ENCODE results near the gene PARD3.

The PARD3 gene

DNA sequence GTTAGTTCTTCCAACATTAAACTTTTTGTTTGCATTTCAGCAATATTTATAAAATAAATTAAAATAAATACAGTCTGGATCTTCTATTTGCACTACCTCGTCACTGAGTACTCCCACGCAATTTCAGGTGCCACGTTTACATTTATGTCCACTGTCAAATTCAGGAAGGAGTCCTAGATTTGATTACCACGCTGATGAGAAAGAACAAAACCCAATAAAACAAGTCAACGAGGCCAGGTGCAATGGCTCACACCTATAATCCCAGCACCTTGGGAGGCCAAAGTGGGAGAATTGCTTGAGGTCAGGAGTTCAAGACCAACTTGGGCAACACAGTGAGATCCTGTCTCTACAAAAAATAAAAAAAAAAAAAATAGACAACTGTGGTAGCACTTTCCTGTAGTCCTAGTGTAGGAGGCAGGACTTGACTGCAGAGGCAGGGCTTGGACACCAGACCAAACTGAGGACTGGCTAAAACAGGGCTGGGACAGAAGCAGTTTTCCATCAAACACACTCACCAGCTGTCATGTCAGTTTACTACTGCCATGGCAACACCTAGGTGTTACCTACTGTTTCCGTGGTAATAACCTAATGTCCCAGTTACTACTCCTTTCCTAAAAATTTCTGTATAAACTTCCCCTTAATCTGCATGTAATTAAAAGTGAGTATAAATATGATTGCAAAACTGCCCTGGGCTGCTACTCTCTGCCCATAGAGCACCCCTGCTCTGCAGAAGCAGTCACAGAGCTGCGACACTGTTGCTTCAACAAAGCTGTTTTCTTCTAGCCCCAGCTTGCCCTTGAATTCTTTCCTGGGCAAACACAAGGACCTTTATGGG lies 341.7 kb downstream of the PARD3 start:
- H3K4me3 ChIP-seq (ENCODE audit: low read depth, low read length) = no peak overlapping the region
- DNase-seq (ENCODE audit: low read depth) = no peak
- TF ChIP-seq, protein P1, sequence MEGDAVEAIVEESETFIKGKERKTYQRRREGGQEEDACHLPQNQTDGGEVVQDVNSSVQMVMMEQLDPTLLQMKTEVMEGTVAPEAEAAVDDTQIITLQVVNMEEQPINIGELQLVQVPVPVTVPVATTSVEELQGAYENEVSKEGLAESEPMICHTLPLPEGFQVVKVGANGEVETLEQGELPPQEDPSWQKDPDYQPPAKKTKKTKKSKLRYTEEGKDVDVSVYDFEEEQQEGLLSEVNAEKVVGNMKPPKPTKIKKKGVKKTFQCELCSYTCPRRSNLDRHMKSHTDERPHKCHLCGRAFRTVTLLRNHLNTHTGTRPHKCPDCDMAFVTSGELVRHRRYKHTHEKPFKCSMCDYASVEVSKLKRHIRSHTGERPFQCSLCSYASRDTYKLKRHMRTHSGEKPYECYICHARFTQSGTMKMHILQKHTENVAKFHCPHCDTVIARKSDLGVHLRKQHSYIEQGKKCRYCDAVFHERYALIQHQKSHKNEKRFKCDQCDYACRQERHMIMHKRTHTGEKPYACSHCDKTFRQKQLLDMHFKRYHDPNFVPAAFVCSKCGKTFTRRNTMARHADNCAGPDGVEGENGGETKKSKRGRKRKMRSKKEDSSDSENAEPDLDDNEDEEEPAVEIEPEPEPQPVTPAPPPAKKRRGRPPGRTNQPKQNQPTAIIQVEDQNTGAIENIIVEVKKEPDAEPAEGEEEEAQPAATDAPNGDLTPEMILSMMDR (IDR thresholded peaks at IDR 0.05; ENCODE audit: insufficient read depth, low read depth, low read length, missing control alignments) = no peak

DNA sequence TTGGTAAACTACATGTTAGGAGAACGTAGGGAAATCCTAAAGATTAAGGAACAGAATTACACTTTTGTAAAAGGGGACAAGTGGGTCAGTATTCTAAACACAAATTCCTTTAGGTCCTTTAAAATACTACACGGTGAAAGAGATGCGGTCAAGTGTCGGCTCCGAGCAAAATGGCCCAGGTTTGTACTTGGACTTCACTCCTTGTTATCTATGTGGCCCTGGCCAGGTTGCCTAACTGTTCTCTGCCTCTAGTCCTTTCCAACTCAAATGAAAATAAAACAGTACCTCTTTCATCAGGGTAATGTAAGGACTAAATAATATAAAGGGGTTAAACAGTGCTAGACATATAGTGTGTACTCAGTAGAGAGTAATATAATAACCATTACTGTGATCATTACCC lies 344.8 kb downstream of the PARD3 start:
- TF ChIP-seq, protein P1 (IDR thresholded peaks at IDR 0.05; ENCODE audit: insufficient read depth, low read depth, low read length, missing control alignments) = no peak
- no peak for DNase-seq (ENCODE audit: low read depth)
- no peak overlapping the region for H3K4me3 ChIP-seq (ENCODE audit: low read depth, low read length)

DNA sequence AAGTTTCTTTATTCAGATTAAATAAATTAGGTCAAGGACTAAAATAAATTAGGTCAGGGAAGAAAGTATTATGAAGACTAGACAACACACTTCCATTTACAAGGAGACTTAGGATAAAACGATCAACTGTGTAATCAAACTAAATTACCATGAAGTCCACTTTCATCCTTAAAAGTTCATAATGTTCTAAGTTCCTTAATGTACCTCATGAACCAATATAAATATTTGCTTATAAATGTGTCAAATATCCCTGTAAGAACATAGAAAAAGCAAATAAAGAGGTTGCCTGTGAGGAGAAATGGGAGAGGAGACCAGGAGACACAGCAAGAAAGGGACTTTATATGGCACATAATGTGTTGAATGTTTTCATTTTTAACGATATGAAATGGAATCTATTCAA lies 345.6 kb downstream of the PARD3 start:
- TF ChIP-seq, protein P1 (IDR thresholded peaks at IDR 0.05; ENCODE audit: insufficient read depth, low read depth, low read length, missing control alignments) = no peak
- H3K4me3 ChIP-seq (ENCODE audit: low read depth, low read length) = no peak overlapping the region

DNA sequence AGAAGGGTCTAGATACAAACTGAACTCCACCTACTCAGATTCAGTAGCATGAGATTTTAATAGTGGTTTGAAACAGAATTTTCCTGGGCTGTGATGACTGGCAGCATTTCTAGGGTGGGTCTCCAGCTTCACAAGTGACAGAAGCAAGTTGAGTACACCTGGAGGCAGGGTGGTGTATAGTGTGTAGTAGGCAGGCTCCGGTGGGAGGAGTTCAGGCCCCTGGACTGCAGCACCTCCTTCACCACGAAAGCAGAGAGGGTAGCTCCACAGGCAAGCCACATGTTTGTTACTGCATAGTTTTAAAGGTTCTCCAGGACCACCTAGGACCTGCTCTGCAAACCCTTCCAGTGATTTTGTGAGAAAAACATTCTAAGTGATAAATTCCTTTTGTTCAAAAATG lies 347.2 kb downstream of the PARD3 start:
- no peak for DNase-seq (ENCODE audit: low read depth)

More for the DNA sequence above, 345.6 kb downstream of the PARD3 start:
- DNase-seq (ENCODE audit: low read depth) = no peak

DNA sequence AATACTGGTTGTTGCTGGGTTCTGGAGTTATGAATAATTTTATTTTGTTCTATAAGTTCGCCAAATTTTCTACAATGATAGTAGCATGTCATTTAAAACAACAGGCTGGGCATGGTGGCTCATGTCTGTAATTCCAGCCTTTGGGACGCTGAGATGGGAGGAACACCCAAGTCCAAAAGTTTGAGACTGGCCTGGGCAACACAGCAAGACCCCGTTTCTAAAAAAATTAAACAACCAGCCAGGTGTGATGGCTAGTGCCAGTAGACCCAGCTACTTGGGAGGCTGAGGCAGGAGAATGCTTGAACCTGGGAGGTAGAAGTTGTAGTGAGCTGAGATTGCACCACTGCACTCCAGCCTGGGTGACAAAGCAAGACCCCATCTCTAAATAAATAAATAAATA lies 347.7 kb downstream of the PARD3 start:
- H3K4me3 ChIP-seq (ENCODE audit: low read depth, low read length) = no peak overlapping the region
- TF ChIP-seq, protein P1 (IDR thresholded peaks at IDR 0.05; ENCODE audit: insufficient read depth, low read depth, low read length, missing control alignments) = no peak
- no peak for DNase-seq (ENCODE audit: low read depth)

More for the DNA sequence above, 347.2 kb downstream of the PARD3 start:
- TF ChIP-seq, protein P1 (IDR thresholded peaks at IDR 0.05; ENCODE audit: insufficient read depth, low read depth, low read length, missing control alignments) = no peak
- H3K4me3 ChIP-seq (ENCODE audit: low read depth, low read length) = no peak overlapping the region

DNA sequence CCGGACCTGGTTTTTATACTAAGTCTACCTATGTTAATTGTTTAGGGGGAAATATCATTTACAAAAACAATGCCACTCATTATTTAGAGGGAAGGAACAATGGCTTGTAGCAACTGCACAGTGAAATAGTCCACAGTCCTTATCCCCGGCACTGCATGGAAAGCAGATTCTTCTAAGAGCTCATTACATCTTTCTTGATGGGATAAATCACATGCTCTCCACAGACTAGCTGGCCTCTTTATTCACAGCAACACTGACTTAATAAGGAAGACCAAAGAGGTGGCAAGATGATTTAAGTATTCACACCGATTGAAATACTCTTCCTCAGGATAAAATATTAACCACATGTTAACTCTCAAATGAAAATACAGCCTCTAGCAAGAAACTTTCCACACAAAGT lies 349.4 kb downstream of the PARD3 start:
- DNase-seq (ENCODE audit: low read depth) = no peak
- no peak overlapping the region for H3K4me3 ChIP-seq (ENCODE audit: low read depth, low read length)
- TF ChIP-seq, protein P1 (IDR thresholded peaks at IDR 0.05; ENCODE audit: insufficient read depth, low read depth, low read length, missing control alignments) = no peak

DNA sequence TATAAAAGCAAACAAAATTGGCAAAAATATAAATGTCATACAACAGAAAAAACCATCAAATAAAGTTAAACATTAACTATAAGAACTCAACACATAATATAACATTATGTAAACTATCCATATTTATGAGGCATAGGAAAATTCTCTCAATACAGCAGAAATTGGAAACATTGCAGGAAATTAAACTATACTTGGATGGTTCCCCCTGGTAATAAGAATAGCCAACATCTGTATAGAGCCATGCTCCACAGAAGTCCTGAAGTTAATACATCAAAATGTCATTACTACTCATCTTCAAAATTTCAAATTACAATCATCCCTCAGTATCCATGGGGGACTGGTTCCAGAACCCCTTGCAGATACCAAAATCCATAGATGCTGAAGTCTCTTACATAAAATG lies 350.5 kb downstream of the PARD3 start:
- no peak for DNase-seq (ENCODE audit: low read depth)
- TF ChIP-seq, protein P1 (IDR thresholded peaks at IDR 0.05; ENCODE audit: insufficient read depth, low read depth, low read length, missing control alignments) = no peak

More for the DNA sequence above, 350.5 kb downstream of the PARD3 start:
- no peak overlapping the region for H3K4me3 ChIP-seq (ENCODE audit: low read depth, low read length)
